T-helper 1 cell treated with Interleukin-12 subunit alpha and Interleukin-12 subunit beta and Interleukin-4 antibody, amounts not matched to agents 30 ng/mL and 1 ng/mL, for 36 hours (primary cell): Measurements from ENCODE around the gene PID1. TPM values are rescaled to one million over a fixed set of nuclear protein-coding genes. Genes with fewer than 3 reads are reported as not detected.

Experiments used
- intact Hi-C: fragments of 100-400 bp; cut with micrococcal nuclease; formaldehyde crosslinking; loops from one replicate; pipeline ENCODE4 v1.15.1; 2024
- total RNA-seq: library from RNA; stranded (reverse); gene quantifications from 2 replicates; pipeline ENCODE4 v1.2.3, GENCODE V29; 2022

PID1 gene
- total RNA-seq, 1 donor from 2014 or later: not detected

DNA sequence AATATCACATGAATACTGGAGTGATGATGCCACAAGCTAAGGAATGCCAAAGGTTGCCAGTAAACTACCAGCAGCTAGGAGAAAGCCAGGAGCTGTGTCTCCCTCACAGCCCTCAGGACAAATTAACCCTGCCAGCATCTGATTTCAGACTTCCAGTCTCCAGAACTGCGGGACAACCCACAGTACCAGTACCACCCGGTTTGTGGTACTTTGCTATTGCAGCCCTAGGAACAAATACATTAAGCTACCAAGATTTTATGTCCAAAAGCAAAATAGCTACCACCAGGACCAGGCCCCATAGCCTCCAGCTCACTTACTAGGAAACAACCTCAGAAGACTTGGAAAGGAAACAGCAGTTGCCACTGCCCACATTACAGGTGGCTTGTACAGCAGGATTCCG lies 10.0 kb downstream of the PID1 start:
- intact Hi-C loops: no loop called here

DNA sequence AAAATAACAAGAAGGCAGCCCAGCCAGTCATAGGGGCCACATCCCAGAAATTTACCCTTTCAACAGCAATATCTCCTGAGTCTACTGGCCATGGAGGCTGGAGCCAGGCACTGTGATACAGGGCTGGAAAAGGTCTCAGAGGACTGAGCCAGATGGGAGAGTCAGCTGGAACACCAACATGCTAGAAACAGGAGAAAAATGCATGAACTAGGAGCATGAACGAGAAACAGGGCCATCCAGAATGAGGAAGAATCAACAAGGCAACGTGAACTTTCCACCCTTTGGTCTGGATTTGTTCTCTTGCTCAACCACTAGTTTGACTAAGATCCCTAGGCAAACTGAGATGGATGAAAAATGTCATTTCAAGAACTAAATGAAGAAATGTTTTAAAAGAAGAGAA lies 13.1 kb downstream of the PID1 start:
- intact Hi-C loops: no loop called here

GRCh38 chr2:229256376-229256775 lies 14.7 kb downstream of the PID1 start:
- intact Hi-C loops: no loop called here

GRCh38 chr2:229254206-229254605 lies 16.9 kb downstream of the PID1 start:
- intact Hi-C loops: no loop called here

DNA sequence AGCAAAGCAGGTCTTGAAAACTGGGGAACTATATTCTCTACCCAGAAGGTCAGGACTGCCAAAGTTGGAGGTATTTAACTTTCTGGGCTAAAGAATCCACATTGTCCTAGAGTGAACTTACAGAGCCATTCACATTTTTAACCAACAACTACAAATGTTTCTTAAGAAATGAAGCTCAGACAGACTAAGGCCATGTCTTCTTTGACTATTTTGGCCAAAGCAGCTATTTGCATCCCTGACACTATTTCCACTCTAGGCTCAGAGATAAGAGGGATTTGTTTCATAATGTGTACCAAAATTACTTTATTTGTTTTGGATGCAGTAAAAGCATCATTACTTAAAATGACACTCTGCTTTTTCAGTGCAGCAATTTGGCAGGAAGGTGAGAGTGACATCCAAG lies 18.1 kb downstream of the PID1 start:
- intact Hi-C loops: no loop called here

DNA sequence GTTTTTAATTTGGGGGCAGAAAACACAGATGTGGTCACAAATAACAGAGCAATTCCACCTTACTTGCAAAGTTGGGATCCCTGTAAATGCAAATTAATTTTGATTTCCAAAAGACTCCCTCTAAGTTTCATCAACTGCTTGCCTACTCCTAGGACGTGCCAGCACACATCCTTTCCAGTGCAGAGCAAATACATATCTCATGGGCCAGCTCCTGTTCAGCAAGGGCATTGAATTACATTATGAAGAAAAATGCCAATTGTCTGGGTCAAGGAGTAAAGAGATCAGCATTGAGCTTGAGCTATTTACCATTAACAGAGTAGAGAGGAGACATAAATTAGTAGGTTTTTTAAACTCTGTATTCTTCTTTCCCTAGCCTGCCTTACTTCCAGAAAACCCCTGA lies 18.8 kb downstream of the PID1 start:
- intact Hi-C loops: no loop called here

- intact Hi-C loops: no loop called here
Observed at GRCh38 chr2:229249536-229249935, 21.6 kb downstream of the PID1 start.

GRCh38 chr2:229246334-229246733 lies 24.8 kb downstream of the PID1 start:
- intact Hi-C loops: no loop called here

DNA sequence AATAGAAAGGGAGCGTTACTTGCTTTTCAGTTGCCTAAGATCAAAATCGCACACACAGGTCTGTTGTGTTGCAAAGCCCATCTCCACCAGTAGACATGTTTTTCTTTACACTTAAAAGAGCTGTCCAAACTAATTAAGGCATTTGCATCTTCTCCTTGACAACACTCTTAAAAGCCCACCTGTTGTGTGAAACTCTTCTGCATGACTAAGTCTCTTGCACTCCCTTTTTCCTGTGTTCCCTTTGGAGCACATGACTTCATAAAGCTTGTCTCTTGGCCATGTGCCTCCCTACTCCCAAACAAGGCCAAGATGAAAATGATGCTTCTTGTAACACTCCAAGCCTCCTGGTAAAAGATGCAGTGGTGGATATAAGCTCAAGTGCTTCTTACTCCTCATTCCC lies 26.1 kb downstream of the PID1 start:
- intact Hi-C loops: no loop called here

DNA sequence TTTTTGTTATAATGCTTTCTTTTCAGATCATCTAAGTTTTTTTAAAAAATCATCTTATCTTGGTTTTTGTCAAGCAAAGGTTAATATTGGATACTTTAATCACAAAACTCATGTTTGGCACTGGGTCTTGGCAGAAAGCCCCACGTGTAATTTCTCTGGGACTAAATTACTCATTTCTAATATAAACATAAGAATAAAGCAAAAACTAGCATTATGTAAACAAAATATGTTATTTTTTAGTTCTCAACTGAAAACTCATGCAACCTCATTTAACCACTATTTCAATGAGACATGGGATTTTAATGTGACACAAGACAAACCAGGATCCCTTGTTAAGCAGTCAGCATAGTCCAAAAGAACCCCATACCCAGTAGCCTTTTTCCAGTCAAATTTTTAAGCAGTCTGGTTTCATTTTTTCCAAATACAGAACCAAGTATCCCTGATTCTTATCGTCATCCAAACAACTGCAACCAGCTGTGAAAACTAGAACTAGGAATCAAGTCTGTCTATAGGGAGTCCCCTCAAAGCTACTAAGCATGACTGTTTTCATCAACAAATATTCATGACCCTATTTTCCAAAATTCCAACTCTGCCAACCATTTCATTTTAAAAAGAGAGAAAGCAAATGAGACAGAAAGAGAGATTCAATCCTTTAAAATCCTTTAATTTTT lies 27.1 kb downstream of the PID1 start:
- intact Hi-C loops: no loop called here

DNA sequence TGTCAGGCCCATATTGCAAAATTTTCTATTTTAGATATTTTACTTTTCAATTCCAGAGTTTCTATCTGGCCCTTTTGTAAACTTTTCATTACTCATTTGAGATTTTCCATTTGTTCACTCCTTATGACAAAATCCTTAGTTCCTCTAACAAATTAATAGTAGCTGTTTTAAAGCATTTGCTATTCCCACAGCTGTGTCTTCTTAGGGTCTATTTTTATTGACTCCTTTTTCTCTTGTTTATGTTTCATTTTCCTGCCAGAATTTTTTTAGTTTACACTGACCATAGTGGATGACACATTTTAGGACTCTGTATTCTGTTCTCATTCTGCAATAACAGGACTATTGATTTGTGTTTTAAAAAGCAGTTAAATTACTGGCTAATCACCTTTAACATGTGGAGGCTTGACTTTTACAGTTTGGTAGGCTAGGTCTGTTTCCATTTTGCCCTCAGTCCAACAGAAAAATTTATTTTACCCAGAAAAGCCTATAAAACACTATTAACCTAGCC lies 30.0 kb downstream of the PID1 start:
- intact Hi-C loops: no loop called here

DNA sequence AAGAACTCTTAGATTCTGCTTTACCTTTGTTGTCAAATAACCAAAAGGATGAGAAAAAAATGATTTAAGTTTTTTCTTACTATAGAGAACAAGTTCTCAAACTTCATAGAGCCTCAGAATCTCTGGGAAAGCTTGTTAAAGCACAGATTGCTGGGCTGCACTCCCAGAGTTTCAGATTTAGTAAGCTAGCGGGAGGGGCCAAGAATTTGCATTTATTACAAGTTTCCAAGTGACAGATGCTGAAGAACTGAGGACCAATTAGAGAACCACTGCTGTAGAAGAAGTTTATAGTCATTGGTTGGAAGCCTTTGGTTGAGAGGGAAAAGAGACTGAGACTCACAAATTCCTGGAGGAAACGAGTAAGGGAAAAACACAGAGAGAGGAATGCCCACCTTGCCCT lies 32.1 kb downstream of the PID1 start:
- intact Hi-C loops: no loop called here

DNA sequence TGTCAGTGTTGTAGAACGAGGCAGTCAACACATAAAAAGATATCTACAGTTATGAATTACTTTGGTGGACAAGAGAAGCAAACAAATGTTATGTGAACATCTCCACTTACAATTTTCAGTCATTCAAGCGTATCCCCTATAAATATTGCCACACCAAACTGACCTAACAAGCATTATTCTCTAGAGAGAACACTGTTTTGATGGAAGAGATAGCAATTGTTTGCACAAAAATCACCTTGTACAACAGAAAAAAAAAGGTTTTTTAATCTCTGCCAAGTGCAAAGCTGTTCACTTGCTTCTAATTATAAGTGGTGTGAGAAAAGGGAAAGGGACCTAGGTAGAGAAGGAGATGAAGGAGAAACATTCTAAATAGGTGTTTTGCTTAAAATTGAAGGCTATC lies 33.8 kb downstream of the PID1 start:
- intact Hi-C loops: no loop called here

GRCh38 chr2:229235131-229235914 lies 35.8 kb downstream of the PID1 start:
- intact Hi-C loops: no loop called here

DNA sequence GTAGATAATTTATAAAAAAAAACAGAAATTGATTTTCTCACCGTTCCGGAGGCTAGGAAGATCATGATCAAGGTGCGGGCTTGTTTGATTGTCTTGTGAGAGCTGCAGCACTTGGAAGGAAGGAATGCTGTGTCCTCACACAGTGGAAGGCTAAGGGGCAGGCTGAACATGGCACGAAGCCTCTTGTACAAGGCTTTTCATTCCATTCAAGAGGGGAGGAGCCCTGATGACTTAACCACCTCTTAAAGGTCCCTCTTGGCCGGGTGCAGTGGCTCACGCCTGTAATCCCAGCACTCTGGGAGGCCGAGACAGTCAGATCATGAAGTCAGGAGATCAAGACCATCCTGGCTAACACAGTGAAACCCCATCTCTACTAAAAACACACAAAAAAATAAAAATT lies 39.2 kb downstream of the PID1 start:
- intact Hi-C loops: no loop called here

- intact Hi-C loops: no loop called here
Observed at GRCh38 chr2:229231328-229231868, 39.7 kb downstream of the PID1 start.

DNA sequence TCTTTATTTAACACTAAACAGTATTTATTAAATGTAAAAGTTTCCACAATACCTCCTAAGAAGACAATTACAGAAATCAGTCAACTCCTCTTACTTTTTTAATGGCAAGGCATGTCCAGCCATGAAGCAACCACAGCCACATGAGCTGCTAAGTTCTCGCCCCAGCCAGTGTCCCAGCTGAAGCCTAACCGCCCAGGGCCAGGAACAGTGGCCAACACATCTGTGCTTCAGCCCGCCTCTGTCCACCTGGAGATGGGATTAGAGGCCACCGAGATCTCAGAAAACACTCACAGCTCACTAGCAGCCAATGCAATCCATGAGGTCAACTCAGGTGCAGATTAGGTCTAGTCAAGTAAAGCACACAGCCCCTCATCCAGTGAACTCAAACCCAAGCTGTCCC lies 40.2 kb downstream of the PID1 start:
- intact Hi-C loops: no loop called here

GRCh38 chr2:229230256-229230655 lies 40.8 kb downstream of the PID1 start:
- intact Hi-C loops: no loop called here

DNA sequence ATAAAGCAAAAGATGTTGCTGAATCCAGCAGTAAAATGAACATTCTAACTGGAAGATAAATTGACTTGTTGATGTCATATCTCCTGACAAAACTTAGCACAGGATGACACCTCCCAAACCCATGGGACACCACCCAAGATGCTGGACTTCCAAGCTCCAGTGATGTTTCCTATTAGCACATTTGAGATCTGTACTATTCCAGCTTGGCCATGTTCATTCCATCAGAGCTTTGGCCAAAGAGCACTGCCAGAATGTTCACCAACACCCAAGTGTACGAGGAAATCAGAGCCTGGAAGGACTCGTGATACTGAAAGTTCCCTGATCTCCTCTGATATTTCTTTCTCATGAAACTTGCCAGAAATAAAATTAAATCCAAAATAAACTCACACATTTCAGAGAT lies 44.7 kb downstream of the PID1 start:
- intact Hi-C loops: no loop called here

DNA sequence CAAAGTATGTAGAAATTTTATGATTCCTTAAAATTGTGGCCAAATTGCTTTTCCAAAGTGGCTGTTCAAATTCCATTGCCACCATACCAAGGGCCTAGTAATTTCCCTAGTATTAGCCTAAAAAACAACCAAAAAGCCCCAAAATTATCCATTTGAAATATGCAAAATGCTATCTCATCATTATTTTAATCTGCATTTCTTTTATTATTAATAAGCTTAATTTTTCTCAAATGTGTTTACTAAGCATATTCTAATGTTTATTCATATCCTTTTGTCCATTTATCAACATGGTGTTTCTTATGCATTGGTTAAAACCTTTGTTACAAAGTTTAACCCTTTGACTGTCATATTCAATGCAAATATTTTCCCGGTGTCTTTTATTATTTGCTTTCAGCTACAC lies 48.0 kb downstream of the PID1 start:
- intact Hi-C loops: no loop called here

DNA sequence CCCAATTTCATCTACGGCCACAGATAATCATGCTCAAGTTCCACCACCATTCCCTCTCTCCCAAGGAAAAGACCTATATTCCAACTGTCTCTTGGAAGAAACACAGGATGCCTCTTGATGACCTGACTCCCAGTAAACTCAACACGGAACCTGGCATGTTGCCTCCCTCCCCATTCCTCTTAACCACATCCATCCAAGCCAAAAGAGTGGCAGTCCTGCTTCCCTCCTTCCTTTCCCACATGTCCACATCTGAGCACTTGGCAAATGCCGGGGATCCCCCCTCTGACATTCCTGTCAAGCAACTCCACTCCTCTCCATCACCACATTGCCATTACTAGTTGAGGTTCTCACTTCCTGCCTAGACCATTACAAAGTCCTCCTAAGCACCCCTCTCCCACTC lies 49.4 kb downstream of the PID1 start:
- intact Hi-C loops: no loop called here

- intact Hi-C loops: no loop called here
Observed at GRCh38 chr2:229220254-229220653, 50.8 kb downstream of the PID1 start.
